Osteoblast (primary cell): ENCODE measurements around the gene STAT1. TPM values are rescaled to one million over a fixed set of nuclear protein-coding genes. Genes with fewer than 3 reads are reported as not detected.

ENCODE experiments used
- DNase-seq: peaks from one replicate; pipeline ENCODE4 v3.0.0; 2011; ENCODE audit warnings: low spot score, mixed read lengths; ENCODE audit not compliant: insufficient read length; ENCODE audit errors: missing footprints
- H2AFZ ChIP-seq: 2 replicates; pipeline ENCODE4 v1.6.0; 2011; ENCODE audit warnings: mild to moderate bottlenecking, low read length
- H3K27ac ChIP-seq: 2 replicates; pipeline ENCODE4 v1.5.1; 2011; ENCODE audit warnings: mild to moderate bottlenecking, low read depth, low read length, moderate library complexity
- H3K27me3 ChIP-seq: 2 replicates; pipeline ENCODE4 v1.6.0; 2012; ENCODE audit warnings: mild to moderate bottlenecking, control low read depth, inconsistent platforms, low read length, moderate library complexity; ENCODE audit not compliant: insufficient read depth
- H3K36me3 ChIP-seq: 2 replicates; pipeline ENCODE4 v1.5.1; 2011; ENCODE audit warnings: mild to moderate bottlenecking, low read length, control low read depth, moderate library complexity; ENCODE audit not compliant: insufficient read depth
- H3K4me1 ChIP-seq: 2 replicates; pipeline ENCODE4 v1.5.1; 2011; ENCODE audit warnings: mild to moderate bottlenecking, low read length, control low read depth, moderate library complexity; ENCODE audit not compliant: insufficient read depth
- H3K4me2 ChIP-seq: 2 replicates; pipeline ENCODE4 v1.6.0; 2011; ENCODE audit warnings: mild to moderate bottlenecking, low read length; ENCODE audit not compliant: insufficient read depth
- H3K4me3 ChIP-seq: fragments of 200-600 bp; sonication (generic); 3 replicates; pipeline ENCODE4 v1.5.1; 2012; ENCODE audit warnings: mild to moderate bottlenecking, low read length, inconsistent platforms; ENCODE audit not compliant: insufficient read depth
- H3K79me2 ChIP-seq: 2 replicates; pipeline ENCODE4 v1.6.0; 2012; ENCODE audit warnings: mild to moderate bottlenecking, low read length, control low read depth, inconsistent platforms; ENCODE audit not compliant: insufficient read depth
- H3K9me3 ChIP-seq: 2 replicates; pipeline ENCODE4 v1.5.1; 2011; ENCODE audit warnings: low read depth, low read length, control low read depth
- H4K20me1 ChIP-seq: 2 replicates; pipeline ENCODE4 v1.6.0; 2012; ENCODE audit warnings: mild to moderate bottlenecking, low read length, control low read depth; ENCODE audit not compliant: insufficient read depth
- total RNA-seq: library from RNA; depleted of rRNA; stranded (reverse); fragments of >200 nt; gene quantifications from 2 replicates; pipeline ENCODE4 v1.2.3, GENCODE V29; 2012
- TF ChIP-seq, protein P1 (sequence below): IDR thresholded peaks from 2 replicates; pipeline ENCODE4 v1.5.1; 2011; ENCODE audit warnings: mild to moderate bottlenecking, low read depth, low read length, moderate library complexity; ENCODE audit errors: extremely low read depth

STAT1 gene
- total RNA-seq, 1 donor = 530 TPM

DNA sequence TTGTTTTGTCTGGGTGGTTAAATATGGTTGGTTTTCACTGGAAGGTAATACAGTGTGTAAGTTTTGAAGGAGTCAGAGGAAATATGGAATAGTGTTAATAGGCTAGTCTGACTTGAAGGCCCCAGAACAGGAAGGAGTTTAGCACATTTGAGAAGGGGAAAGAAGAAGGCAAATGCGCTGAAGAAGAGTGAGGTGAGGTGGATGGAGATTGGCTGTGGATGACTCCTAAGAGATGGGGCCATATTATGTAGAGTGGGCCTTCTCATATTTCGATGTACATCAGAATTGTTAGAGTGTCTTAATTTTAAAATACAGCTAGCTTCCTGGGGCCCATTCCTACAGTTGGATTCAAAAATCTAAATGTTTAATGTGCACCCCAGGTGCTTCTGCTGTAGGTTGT is 72.4 kb downstream of the STAT1 start:
- Histone ChIP-seq H3K79me2 (no peaks in the 10 kb centered on the region), H3K4me3 (no peak overlapping the region), H3K9me3 (no peaks in the 10 kb centered on the region), H3K27ac (no peak overlapping the region), H2AFZ (no peak overlapping the region), H4K20me1 (peaks cover 12% of the 10 kb centered on the region), H3K4me1 (peaks cover 11% of the 10 kb centered on the region), H3K4me2 (no peak overlapping the region), H3K27me3 (no peaks in the 10 kb centered on the region), H3K36me3 (peaks cover 22% of the 10 kb centered on the region)
- TF ChIP-seq, protein P1, sequence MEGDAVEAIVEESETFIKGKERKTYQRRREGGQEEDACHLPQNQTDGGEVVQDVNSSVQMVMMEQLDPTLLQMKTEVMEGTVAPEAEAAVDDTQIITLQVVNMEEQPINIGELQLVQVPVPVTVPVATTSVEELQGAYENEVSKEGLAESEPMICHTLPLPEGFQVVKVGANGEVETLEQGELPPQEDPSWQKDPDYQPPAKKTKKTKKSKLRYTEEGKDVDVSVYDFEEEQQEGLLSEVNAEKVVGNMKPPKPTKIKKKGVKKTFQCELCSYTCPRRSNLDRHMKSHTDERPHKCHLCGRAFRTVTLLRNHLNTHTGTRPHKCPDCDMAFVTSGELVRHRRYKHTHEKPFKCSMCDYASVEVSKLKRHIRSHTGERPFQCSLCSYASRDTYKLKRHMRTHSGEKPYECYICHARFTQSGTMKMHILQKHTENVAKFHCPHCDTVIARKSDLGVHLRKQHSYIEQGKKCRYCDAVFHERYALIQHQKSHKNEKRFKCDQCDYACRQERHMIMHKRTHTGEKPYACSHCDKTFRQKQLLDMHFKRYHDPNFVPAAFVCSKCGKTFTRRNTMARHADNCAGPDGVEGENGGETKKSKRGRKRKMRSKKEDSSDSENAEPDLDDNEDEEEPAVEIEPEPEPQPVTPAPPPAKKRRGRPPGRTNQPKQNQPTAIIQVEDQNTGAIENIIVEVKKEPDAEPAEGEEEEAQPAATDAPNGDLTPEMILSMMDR = no peak
- DNase-seq = no peak

DNA sequence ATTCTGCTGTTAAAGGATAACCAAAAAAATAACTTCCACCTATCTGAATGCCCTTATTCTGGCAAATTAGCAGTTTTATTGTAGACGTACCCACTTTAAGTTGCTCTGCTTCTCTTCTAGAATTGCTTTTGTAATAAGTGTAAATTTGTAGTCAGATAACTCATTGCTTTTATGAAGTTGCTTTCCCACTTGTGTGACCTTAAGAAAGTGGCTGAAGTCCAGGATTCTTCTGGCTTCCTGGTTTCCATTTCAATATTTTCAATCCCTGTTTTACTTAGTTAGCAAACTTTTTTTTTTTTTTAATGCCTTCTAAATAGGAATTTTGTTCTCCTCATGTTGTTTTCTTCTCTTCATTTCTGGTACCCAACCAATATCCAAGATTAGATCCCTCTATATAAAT is 73.5 kb downstream of the STAT1 start:
- H3K9me3 ChIP-seq = no peaks in the 10 kb centered on the region
- no peak for DNase-seq
- H4K20me1 ChIP-seq = peaks cover 12% of the 10 kb centered on the region
- TF ChIP-seq, protein P1 = no peak
- peaks cover 31% of the 10 kb centered on the region for H3K36me3 ChIP-seq
- H3K4me1 ChIP-seq = peaks cover 4% of the 10 kb centered on the region
- no peak overlapping the region for H3K4me3 ChIP-seq
- H3K27me3 ChIP-seq = no peaks in the 10 kb centered on the region
- H3K79me2 ChIP-seq = no peaks in the 10 kb centered on the region
- H2AFZ ChIP-seq = no peak overlapping the region
- no peak overlapping the region for H3K4me2 ChIP-seq
- no peak overlapping the region for H3K27ac ChIP-seq

GRCh38 chr2:190938771-190939335 is 75.1 kb downstream of the STAT1 start:
- Histone ChIP-seq H3K4me3 (no peak overlapping the region), H4K20me1 (peaks cover 10% of the 10 kb centered on the region), H3K27ac (no peak overlapping the region), H3K4me2 (no peak overlapping the region), H3K79me2 (no peaks in the 10 kb centered on the region), H3K9me3 (no peaks in the 10 kb centered on the region), H2AFZ (no peak overlapping the region), H3K36me3 (peaks cover 36% of the 10 kb centered on the region), H3K4me1 (peaks cover 4% of the 10 kb centered on the region), H3K27me3 (no peaks in the 10 kb centered on the region)
- DNase-seq = no peak
- TF ChIP-seq, protein P1 = no peak

- Histone ChIP-seq H3K79me2 (peaks cover 4% of the 10 kb centered on the region), H2AFZ (no peak overlapping the region), H3K27me3 (no peaks in the 10 kb centered on the region), H3K36me3 (peaks cover 67% of the 10 kb centered on the region), H3K4me2 (no peak overlapping the region), H3K4me1 (no peaks in the 10 kb centered on the region), H3K4me3 (no peak overlapping the region), H4K20me1 (peaks cover 22% of the 10 kb centered on the region), H3K9me3 (no peaks in the 10 kb centered on the region), H3K27ac (no peak overlapping the region)
- DNase-seq = no peak
- TF ChIP-seq, protein P1 = no peak
These were observed 78.9 kb downstream of the STAT1 start for GRCh38 chr2:190935054-190935453.
